Embryonic facial prominence (tissue), 1 donor: Measurements from ENCODE around the gene ATXN7L3.

Experiments
- DNase-seq: peaks from one replicate; pipeline ENCODE4 v3.0.0-alpha.2; 2016; ENCODE audit errors: extremely low spot score

ATXN7L3 gene

DNA sequence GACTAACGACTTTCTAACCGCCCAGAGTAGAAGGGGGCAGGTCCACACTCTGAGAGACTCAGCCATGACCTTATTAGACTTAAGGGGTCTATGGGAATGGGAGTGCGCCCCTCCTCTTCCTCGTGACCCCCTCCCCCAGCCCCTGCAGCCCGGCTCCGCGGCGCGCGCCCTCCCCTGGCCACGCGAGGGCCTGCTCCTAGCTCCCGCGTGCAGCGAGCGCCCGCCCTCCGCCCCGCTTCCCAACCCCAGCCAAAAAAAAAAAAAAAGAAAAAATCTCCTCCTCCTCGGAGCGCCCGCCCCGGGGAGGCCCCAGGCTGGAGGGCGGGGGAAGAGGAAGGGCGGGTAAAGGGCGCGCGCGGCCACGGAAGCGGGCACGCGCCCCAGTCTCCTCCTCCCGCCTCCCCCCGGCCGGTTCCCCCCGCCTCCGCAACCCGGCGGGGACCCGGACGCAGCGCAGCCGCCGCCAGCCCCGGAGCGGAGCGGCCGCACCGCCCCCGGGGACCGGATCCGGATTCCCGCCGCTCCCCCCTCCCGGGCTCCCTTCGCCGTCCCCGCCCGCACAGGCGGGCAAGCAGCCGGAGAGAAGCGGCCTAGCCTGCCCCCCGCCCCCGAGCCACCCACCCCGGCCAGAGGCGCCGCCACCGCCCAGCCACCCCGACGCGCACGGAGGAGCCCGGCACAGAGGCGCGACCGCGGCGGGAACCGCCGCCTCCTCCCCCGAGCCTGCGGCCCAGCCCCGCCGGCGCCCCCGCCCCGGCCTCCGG lies 18.8 kb upstream of the ATXN7L3 start:
- DNase-seq = peak; percentile 82

DNA sequence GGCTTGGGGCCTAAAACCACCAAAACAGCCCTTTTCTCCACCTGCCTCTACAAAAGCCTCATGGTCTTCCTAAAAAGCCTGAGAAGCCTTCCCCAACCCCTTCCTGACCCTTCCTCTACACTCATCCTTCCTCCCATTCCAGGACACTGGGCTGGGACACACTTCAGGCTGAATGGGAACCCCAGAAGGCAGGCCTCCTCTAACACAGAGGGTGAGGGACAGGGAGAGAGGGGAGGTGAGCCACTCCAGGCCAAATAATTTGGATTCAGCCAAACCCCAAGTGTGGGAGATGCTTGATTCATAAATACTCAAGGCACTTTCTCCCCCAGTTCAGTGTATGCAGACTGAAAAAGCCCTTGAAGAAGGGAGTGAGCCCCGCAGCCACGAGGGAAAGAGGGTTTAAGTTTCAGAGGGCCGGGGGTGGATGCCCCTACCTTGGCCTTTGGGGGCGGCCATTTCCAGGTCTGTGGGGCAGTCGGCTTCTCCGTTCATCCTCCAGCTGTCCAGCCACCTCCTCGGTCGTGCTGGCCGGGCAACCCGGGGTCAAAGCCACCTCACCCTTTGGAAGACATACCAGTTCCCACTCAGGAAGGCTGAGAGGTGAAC lies 18.2 kb upstream of the ATXN7L3 start:
- no peak for DNase-seq

DNA sequence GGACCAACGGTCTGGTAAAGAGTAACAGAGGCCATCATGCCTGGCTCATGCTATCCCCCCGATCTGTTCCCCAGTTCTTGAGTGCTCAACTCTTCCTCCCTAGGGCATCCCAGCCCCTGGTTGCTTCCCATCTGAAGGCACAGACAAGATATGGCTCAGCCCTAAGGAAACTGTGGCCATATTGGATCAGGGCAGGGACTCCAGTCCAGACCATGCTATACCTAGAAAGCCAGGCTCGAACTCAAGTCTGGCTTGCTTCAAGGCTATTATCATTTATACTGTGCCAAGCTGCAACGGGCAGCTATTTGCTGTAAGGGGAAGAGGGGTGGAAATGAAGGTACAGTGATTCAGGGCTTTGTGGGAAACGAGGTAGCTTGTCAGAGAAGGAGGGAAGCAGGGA lies 17.0 kb upstream of the ATXN7L3 start:
- DNase-seq = no peak

DNA sequence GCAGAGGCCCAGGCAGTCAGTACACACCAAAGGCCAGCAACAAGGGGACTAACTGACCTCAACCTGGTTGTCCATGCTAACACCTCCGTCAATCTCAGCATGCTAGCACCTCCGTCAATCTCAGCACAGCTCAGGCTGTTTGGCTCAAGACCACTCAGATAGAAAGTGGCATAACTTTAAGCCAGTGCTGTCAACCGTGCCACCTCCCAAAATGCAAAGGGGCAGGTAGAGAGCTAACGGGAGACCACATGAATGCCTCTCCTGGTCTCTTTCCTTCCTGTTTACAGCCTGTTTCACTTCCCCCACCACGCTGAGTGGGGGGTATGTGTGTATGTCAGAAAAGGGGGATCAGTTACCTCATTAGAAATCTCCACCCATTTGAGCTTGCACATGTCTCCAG lies 16.5 kb upstream of the ATXN7L3 start:
- DNase-seq = no peak

DNA sequence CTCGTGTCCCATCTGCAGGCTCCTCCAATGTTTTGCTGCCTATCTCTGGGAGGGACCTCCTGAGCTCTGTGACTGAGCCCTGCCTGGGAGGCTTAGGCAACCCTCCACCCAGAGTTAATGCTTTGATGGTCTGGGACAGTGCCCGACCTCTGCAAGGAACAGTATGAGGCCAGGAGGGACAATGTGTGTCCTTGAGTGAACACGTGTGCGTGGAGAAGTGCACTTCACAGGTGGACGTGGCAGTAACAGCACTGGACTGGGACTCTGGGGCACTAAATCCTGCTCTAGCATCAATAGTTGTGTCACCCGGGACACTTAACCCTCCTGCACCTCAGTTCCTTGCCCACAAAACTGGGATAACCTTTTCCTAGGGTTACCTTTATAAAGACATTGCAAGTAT lies 15.2 kb upstream of the ATXN7L3 start:
- DNase-seq = no peak

DNA sequence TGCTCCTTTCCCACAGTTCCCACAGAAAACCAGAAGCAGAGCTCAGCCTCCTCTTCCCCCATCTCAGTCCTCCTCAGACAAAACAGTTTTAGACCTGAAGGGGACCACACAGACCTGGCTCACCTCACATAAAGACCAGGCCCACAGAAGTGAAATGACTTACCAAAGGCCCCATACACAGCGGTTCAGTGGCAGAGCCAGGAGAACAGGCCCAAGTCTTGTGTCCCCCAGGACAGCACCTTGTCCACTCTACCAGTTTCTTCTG lies 14.5 kb upstream of the ATXN7L3 start:
- no peak for DNase-seq

DNA sequence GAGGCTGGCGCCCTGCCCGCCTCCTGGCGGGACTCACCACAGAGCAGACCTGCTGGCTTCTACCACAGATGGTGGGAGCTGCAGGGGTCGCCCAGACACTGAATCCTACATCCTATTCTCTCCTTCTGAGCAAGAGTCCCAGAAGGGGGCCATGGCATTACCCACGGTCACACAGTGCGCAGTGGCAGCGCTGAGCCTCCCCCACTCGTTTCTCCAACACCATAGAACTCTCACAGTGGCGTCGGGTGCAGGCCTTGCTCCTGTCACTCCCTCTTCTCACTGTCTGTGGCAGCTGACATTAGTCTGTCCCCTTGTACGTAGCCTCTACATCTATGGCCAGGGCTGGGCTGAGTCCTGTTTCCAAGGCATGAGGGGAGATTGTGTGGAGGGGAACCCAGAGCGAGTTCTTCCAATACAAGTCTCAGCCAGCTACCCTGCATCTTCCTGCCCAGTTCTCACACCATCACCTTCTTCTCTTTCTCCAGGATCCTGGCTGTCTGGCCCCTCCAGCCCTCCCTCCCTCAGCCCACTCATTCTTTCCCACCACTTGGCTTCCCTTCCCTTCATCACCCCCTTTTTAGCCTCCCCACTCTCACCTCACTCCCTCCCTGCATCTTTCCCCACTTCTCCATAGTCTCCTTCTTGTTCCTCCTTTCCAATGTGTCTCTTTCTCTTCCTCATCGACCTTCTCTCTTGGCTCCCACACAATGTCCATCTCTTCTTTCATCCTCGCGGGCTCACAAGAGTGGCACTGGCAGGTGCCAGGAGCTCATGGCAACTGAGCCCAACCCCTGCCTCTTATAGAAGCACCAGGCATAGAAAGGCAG lies 13.9 kb upstream of the ATXN7L3 start:
- no peak for DNase-seq

DNA sequence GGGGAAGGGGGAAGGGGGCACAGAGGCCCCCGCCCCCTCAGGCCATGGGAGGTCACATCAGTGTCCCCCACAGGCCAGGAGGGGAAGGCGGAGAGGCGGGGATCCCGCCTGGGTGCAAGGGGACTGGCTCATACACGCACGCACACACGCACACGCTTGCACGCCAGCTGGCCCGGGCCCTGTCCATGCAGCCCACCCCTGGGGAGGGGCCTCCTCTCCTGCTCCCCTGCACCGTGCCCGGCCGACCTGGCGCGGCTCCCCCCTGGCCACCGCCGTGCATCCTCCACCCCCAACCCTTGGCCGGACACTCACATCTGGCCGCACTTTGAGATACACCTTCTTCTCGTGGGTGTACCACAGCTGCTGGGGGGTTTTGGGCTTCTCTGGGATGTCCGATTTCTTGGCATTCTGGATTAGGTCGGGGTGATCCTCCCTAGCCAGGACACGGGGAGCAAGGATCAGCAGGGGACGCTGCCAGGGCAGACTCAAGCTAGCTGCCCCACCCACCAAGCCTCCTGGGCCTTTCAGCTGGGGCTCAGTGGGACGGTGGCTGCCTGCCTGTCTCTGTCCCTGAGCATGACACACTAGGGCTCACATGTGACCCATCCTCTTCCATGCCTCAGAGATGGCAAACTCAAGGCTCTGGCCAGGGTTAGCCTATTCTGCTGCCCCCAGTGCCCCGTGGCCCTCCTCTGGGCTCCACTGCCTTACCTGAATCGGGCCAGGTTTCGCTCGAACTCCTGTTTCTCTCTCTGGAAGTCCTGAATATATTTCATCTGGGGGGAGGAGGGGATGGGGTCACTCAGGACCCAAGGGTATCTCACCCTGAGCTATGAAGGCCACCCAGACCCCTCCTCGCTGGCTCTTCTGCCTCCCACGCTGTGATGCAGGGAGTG lies 13.1 kb upstream of the ATXN7L3 start:
- DNase-seq = no peak

DNA sequence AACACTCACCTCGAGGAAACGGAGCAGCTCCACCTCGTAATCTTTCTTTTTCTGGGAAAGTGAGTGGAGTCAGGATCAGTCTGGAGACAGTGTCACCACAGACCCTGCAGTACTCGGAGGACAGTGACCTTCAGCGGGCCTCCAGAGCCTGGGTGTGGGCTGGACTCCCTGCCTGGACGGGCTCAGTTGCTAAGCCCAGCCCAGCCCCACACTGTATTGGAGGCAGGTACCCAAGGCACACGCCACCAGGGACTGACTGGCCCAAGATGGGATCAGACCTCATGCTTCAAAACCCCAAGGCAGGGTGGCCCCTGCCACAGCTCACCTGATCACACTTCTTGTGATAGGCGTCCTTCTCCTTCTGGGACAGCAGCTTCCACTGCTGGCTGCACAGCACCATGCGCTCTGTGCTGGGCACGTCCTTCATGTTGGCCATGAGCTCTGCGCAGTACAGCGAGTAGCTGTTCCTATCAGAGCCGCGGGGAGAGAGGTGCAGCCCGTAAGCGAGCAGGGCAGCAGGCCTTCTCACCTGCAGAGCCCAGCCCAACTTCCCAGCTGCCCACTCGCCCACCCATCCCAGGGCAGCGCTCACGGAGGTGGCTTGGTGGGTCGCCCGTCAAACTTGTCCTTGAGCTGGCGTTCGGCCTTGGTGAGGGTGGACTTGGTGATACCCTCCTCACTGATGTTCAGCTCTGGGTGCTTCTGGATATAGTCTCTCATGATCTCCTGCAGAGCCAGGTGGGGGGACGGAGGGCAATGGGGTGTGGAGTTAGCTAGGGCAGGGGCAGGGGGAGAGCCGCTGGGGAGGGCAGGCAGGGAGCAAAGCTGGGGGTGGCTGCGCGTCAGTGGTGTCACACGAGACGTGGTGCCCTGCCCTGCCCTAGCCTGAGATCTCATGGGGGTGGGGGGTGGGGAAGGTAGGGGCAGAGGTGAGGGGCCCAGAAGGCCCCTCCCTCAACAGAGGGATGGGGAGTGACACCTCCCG lies 11.9 kb upstream of the ATXN7L3 start:
- DNase-seq = no peak

DNA sequence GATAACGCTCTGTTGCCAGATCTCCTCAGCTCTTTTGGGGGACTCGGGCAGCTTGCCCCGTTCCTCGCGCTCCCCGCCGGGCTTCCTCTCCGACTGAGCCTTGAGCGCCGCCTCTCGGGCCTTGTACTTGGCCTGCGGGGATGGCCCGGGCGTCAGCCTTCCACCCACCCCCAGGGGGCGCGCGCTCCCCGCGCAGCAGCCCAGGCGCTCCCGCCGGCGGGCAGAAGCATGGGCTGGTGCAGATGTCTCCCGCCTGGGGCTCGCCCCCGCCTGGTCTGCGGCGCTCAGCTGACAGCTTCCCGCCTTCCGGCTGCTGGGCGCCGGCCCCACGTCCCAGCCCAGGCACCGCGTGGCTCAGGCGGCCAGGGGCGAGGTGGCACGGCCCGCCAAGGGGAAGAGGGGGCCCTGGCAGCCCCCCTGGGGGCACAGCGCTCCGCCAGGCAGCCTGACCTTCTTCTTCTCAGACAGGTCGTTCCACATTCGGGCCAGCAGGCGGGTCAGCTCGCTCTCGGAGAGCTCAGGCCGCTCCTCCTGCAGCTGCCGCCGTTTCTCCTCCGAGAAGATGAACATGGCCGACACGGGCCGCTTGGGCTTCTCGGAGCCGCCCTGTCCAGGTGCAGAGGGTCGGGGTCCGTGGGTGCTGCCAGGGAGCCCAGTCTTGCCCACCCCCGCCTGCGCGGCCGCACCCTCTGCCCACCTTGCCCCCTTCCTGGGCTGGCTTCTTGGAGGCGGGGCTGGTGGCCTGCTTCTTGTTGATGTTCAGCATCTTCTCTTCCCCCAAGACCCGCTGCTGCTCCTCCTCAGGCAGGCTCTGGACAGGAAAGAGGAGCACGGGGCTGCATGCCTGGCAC lies 10.9 kb upstream of the ATXN7L3 start:
- DNase-seq = no peak

DNA sequence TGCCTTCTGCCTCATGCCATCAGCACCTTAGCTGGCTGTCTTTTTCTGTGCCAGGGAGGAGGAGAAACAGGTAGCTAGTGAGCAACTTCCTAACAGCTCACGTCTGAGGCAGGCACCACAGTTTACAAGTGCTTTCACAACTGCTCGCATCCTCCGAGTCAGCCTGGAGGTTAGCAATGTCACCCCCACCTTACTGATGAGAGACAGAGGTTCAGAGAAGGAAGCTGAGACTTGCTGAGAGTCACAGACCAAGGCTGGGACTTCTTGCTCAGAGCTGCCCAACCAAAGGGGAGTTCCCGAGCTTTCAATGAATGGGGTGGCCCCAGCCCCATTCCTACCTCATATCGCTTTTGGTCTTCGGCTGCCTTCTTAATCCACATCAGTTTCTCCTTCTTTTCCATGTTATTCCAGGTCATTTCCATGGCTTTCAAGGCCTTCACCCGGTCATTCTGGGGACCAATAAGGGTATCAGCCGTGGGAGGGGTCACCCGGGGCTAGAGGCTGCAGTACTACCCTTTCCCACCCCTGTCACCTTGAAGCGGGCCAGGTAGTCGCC lies 10.2 kb upstream of the ATXN7L3 start:
- DNase-seq = no peak

DNA sequence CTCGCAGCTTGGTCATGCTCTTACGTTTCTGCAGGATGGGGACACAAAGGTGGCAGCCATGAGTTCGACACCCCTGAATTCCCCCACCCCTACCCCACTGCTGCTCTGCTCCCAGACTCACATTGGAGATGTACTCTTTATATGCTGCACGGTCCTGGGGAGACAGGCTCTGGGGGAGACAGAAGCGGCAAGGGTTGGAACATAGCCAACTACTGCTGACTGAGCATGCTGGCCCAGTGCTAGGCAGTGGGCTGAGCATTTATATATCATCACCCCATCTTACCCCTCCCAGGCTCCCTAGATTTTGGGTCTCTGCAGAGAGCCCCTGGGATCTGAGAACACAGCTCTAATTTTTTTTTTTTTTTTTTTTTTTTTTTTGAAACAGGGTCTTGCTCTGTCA lies 8.1 kb upstream of the ATXN7L3 start:
- DNase-seq = no peak

DNA sequence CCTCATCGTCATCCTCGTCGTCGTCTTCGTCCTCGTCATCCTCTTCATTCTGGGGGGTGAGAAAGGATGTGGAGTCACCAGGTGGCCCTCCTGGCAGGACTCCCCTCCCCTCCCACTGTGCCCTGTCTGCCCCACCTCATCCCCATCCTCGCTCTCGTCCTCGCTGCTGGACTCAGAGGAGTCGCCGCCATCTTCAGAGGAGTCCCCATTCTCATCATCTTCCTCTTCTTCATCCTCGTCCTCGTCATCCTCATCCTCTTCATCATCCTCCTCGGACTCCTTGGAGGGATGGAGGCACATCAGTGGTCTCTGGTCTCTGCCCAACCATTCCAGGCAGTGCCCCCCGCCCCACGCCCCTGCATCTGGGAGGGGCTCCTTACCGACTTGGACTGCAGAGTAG lies 7.6 kb upstream of the ATXN7L3 start:
- DNase-seq = no peak

DNA sequence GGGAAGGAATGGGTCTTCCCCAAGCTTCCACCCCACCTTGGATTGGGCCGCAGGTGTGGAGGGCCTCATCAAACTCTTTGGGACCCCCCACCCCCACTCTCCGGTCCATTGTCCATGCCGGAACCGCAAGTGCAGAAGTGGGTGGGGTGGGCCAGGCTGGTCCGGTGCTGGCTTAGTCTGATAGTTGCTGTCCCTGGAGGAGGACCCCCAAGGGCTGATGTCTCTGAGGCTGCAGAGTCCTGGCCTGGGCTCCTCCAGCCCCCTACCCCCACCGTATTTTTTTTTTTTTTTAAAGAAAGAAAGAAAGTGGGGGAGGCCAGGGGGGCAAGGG lies 7.1 kb upstream of the ATXN7L3 start:
- DNase-seq = no peak

DNA sequence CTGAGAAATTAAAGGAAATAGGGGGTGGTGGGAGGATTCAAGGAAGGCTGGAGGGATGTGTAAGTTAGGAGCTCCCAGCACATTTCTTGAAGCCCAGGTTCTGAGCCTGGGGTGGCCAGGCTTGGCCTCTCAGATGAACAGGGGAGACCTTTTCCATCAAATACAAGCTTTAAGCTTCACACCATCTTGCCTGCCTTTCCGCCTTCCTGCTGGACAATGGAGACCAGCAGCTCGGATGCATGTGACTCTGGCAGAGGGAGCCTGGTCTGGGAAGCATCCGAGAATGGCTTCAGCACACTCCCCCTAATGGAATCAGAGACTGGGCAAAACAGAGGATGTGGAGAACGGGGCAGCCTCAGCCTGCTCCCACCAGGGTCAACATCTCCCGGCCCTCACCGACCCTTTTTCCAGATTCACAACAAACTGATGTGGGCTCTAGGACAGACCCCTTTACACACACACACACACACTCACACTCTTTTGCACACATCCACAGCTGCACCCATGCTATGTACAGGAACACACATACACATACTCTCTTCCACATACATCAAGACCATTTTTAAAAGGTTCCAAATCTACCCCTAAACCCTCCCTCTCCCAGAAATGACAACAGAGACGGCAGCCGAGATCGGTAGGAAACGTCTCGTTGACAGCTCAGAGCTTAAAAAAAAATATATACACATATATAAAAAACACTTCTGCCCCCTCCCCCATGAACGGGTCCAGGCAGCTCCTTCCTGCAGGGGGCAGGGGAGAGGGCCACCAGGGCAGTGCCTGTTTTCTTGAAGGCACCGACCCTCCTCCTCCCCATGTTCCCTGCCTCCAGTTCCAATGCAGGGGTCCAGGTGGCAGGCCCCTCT lies 6.5 kb upstream of the ATXN7L3 start:
- DNase-seq = no peak

DNA sequence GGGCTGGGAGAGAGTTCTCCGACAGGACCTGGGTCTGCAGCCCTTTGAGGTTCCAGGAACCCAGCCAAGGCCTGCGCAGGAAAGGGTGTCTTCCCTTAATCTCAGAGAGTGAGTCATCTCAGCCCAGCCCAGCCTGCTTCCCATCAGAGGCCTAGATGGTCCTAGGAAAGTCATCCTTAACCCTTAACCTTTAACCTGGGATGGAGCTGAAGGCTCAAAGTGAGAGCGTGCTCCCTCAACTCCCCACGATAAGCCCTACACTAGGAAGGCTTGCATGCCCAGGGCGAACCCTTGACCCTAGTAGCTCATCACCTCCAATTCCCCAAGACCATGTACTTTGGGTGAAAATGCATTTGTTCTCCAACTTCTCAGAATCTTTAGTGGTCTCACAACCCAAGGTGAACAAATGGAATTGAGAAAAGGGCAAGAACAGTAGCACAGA lies 4.8 kb upstream of the ATXN7L3 start:
- no peak for DNase-seq

DNA sequence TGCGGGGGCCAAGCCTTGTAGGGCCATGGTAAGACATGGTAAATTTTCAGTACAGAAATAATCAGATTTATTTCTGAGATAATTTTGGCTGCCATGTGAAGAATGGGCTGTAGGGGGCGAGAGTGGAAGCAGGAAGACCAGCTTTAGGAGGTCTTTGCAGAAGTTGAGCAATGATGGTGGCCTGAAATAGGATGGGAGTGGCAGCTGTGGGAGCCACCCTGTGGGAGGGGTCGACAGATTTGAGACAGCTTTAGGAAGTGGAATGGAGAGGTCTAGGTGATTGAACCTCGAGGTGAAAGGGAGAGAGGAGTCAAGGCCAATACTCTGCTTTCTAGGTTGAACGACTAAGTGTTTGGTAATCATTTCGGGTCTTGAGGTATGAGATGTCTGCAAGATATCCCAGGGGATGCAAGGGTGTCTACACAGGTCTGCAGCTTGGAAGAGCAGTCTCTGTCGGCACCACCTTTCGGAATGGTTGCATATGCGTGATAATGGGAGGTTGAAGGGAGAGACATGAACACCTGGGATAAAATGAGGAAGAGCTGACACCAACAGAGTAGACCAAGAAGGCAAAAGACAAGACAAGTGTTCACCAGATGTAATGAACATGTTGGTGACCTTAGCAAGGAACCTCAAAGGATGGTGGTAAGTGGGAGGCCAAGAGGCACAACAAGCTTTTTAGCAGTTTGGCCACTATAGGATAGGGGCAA lies 4.2 kb upstream of the ATXN7L3 start:
- no peak for DNase-seq

DNA sequence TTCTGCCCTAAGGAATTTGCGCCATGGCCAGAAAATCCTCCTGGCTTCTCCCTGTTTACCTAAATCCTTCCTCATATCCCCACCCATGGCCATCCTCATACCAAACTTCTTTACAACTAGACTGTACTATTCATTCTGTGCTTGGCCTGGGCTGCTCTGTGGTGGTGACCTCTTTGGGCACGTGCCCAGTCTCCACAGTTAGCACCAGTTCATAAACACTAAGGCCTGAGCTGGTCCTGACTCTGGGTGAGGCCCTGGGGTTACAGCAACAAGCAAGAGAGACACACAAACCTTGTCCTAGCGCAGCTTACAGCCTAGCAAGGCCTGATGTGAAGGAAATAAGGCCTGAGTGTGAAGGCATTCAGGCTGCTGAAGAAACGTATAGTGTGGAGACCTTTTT lies 3.1 kb upstream of the ATXN7L3 start:
- DNase-seq = no peak
